Retinal pigment epithelial cell (primary cell): Measurements from ENCODE around the gene DAB2.
"Not testable (repeated sequence)": the region's sequence is repeated elsewhere in the genome, so short reads cannot be mapped to it uniquely, and the experiment has no call there.

Experiments
- DNase-seq: peaks from one replicate; pipeline ENCODE4 v3.0.0-alpha.2; 2010; ENCODE audit warnings: low read depth
- H3K4me3 ChIP-seq: 2 replicates; pipeline ENCODE4 v1.5.1; 2011; ENCODE audit warnings: mild to moderate bottlenecking, low read length, control low read depth, moderate library complexity
- CTCF ChIP-seq: conservative IDR thresholded peaks from 2 replicates; pipeline ENCODE4 v1.5.1; 2011; ENCODE audit warnings: low read depth, low read length, control low read depth, inconsistent platforms

The DAB2 gene

DNA sequence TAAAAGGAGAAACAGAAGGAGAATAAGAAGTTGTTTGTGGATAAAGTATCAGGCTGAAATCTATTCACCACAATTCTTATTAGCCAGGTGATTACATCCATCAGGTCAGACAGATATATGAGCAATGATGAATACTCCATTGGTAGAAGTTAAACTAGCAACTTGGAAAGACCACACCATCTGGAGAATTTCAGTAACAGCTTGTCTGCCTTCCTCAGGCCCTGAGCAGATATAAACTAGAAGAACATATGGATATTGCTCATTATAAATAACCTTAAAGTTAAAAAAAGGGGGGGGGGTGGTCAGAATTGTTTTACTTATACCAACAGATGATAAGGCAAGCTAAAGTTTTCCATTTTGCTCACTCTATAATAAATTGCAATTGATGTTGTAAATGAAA, 10.4 kb downstream of the DAB2 start:
- H3K4me3 ChIP-seq = no peak overlapping the region
- DNase-seq = no peak
- no peak for TF ChIP-seq CTCF

- TF ChIP-seq CTCF = no peak
- no peak for DNase-seq
Observed at GRCh38 chr5:39413771-39414170, 11.0 kb downstream of the DAB2 start.

DNA sequence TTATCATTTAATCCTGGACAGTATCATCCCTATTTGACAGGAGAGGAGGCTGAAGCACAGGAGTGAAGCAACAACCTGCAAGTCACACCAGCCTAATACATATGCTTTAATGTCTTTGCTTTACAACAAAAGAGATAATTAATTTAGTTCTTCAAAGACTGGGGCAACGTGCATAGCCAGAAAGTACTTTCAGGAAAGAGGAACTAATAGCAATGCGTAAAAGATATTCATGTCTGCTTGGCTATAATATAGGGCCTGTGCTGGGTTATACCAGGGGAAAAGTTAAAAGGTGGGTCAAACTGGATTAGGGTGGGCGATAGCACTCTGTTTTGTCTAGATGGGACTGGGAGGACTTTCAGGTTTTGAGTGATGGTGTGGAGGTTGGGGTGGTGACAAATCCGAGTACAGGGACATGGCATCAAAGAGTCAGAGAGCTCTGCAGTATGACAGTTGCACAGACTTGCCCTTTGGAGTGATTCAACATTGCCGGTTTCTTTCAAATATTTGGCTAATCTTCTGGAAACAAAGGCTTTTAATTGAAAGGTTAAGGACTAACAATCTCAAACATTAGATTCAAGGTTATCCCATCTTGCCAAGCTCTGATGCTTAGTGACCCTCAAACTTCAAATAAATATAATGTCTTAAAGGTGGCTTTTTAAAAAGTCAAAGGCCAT, 11.9 kb downstream of the DAB2 start:
- H3K4me3 ChIP-seq = no peak overlapping the region
- DNase-seq = no peak
- no peak for TF ChIP-seq CTCF

More at GRCh38 chr5:39413771-39414170, 11.0 kb downstream of the DAB2 start:
- no peak overlapping the region for H3K4me3 ChIP-seq

- no peak overlapping the region for H3K4me3 ChIP-seq
- TF ChIP-seq CTCF = no peak
- DNase-seq = no peak
Observed at GRCh38 chr5:39411985-39412384, 12.8 kb downstream of the DAB2 start.

GRCh38 chr5:39411061-39411460, 13.7 kb downstream of the DAB2 start:
- no peak for DNase-seq
- H3K4me3 ChIP-seq = no peak overlapping the region
- TF ChIP-seq CTCF = no peak

DNA sequence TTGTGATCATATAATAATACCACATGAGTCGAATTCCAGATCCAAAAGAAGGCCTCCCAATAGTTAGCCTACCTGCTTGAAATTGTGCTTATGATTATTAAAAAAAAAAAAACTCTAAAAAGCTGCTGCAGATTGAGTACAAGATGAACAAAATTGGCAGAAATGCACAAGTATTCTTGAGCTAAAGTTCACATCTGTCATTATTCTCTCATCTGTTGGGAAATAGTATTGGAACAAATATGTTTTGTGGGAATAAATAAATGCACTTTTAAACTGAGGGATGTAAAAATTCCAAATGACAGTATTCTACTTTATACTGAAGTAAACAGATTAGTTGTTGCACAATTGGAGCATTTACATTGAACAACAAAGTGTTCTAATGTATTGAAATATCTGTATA, 15.7 kb downstream of the DAB2 start:
- no peak for TF ChIP-seq CTCF
- H3K4me3 ChIP-seq = no peak overlapping the region
- no peak for DNase-seq

GRCh38 chr5:39405083-39405843, 19.5 kb downstream of the DAB2 start:
- no peak overlapping the region for H3K4me3 ChIP-seq
- TF ChIP-seq CTCF = no peak
- no peak for DNase-seq

- not testable (repeated sequence) for H3K4me3 ChIP-seq, DNase-seq
Observed at GRCh38 chr5:39403761-39404160, 21.0 kb downstream of the DAB2 start.

DNA sequence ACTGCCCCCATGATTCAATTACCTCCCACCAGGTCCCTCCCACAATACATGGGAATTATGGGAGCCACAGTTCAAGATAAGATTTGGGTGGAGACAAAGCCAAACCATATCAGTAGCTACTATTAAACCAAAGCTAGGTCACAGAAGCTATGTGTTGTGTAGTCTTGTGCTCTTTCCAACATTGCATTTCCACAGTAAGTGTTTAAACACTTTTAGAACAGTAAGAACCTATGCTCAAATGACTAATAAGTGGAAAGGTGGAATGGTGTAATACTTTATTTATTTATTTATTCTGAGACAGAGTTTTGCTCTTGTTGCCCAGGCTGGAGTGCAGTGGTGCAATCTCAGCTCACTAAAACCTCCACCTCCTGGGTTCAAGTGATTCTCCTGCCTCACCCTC, 22.6 kb downstream of the DAB2 start:
- not testable (repeated sequence) for H3K4me3 ChIP-seq, DNase-seq
